Thyroid gland (tissue), 4 donors: ENCODE data around the gene LRP4. TPM values are rescaled to one million over a fixed set of nuclear protein-coding genes. Genes with fewer than 3 reads are reported as not detected.

ENCODE experiments used
- DNase-seq, 2 donors: peaks; one replicate each; pipeline ENCODE4 v3.0.0-alpha.2; 2019
- H3K27ac ChIP-seq, 3 donors: fragments of 200-600 bp; sonication (generic); 1 replicate in 2 of 3; 2 replicates in 1 of 3; pipeline ENCODE4 v1.5.1; 2016 to 2019; ENCODE audit warnings: mild to moderate bottlenecking in 1 of 3, moderate library complexity in 1 of 3
- H3K27me3 ChIP-seq: fragments of 200-600 bp; sonication (generic); one replicate; pipeline ENCODE4 v1.5.1; 2019
- H3K36me3 ChIP-seq, 2 donors: fragments of 200-600 bp; sonication (generic); one replicate each; pipeline ENCODE4 v1.5.1; 2016 to 2019
- H3K4me1 ChIP-seq, 2 donors: fragments of 200-600 bp; sonication (generic); one replicate each; pipeline ENCODE4 v1.5.1; 2017 to 2019
- H3K4me3 ChIP-seq, 3 donors: fragments of 200-600 bp; sonication (generic); replicated peaks in 1 of 3; 1 replicate in 2 of 3; 2 replicates in 1 of 3; pipeline ENCODE4 v1.5.1; 2016; ENCODE audit warnings: mild to moderate bottlenecking in 1 of 3
- H3K9me3 ChIP-seq: fragments of 200-600 bp; sonication (generic); one replicate; pipeline ENCODE4 v1.5.1; 2017
- POLR2A ChIP-seq, 2 donors: fragments of 450-650 bp; IDR thresholded peaks; one replicate each; pipeline ENCODE4 v1.6.1; 2017; ENCODE audit warnings: antibody characterized with exemption in 2 of 2, mild to moderate bottlenecking in 2 of 2, moderate library complexity in 1 of 2
- WGBS, 2 donors: methylation state at CpG; one replicate each; pipeline ENCODE4 v1.1.5; 2017; 5-methylcytosine and 5-hydroxymethylcytosine counted together
- intact Hi-C: fragments of 100-400 bp; cut with DNase I; formaldehyde crosslinking; loops from one replicate; pipeline ENCODE4 v1.15.1; 2023
- total RNA-seq, 4 donors: library from RNA; depleted of rRNA; stranded (reverse); fragments of >200 nt; gene quantifications; one replicate each; pipeline ENCODE4 v1.2.3, GENCODE V29; 2016
- TF ChIP-seq, protein P1 (sequence below), 6 experiments: fragments of 200-600 bp in 3 of 6; fragments of 450-650 bp in 3 of 6; sonication (generic) in 3 of 6; IDR thresholded peaks; one replicate each; pipeline ENCODE4 v1.5.1; 2016 to 2019; ENCODE audit warnings: antibody characterized with exemption in 6 of 6, mild to moderate bottlenecking in 2 of 6, inconsistent platforms in 1 of 6, moderate library complexity in 1 of 6

Gene LRP4
- total RNA-seq, 4 donors from 2014 or later: 2.8 to 10.3 (median 7.4) TPM

GRCh38 chr11:46890665-46891064 is 27.7 kb downstream of the LRP4 start:
- TF ChIP-seq, protein P1, sequence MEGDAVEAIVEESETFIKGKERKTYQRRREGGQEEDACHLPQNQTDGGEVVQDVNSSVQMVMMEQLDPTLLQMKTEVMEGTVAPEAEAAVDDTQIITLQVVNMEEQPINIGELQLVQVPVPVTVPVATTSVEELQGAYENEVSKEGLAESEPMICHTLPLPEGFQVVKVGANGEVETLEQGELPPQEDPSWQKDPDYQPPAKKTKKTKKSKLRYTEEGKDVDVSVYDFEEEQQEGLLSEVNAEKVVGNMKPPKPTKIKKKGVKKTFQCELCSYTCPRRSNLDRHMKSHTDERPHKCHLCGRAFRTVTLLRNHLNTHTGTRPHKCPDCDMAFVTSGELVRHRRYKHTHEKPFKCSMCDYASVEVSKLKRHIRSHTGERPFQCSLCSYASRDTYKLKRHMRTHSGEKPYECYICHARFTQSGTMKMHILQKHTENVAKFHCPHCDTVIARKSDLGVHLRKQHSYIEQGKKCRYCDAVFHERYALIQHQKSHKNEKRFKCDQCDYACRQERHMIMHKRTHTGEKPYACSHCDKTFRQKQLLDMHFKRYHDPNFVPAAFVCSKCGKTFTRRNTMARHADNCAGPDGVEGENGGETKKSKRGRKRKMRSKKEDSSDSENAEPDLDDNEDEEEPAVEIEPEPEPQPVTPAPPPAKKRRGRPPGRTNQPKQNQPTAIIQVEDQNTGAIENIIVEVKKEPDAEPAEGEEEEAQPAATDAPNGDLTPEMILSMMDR (IDR thresholded peaks at IDR 0.05): no peak
- no peak for TF ChIP-seq POLR2A (IDR thresholded peaks at IDR 0.05)
- Histone ChIP-seq H3K36me3 (no peaks in the 10 kb centered on the region), H3K4me1 (peaks cover 0 to 2% of the 10 kb centered on the region in 2 donors), H3K27ac (no peak overlapping the region), H3K27me3 (no peaks in the 10 kb centered on the region), H3K4me3 (no peak overlapping the region), H3K9me3 (no peaks in the 10 kb centered on the region)
- WGBS, 2 donors: 97 to 98% methylated on average over 2 of the region's 2 CpGs
- intact Hi-C loops: no loop called here
- DNase-seq: no peak

DNA sequence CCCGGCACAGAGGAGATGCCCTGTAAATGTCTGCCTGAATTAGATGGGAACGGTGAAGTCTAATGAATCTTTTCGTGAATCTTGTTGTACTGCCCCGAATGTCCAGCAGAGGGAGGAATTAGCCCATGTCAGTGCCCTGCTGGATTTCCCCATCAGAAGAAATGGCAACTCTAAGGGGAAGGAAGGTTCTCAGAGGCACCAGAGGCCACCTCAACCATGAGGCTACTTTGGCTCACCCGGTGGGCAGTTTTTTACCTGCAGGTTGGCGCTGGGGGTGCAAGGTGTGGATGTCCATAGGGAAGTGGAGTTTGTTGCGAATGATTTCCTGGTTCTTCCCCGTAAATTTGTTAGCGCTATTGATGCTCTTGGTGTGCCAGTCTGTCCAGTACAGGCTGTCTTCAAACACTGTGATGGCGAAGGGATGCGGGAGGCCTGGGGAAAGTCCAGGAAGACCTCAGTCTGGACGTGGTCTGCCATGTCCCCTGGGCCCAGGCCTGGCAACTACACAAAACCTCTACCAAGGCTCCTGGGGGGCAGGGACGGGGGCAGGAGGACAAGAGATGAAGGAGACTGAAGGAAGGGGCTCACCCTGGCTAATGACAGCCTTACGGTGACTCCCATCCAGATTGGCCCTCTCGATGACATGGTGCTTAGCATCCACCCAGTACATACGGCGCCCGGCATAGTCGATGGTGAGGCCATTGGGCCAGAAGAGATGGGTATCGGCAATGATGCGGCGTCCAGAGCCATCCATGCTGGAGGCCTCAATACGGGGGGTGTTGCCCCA is 28.5 kb downstream of the LRP4 start:
- Histone ChIP-seq H3K4me3 (no peak overlapping the region), H3K36me3 (no peaks in the 10 kb centered on the region), H3K9me3 (no peaks in the 10 kb centered on the region), H3K27me3 (no peaks in the 10 kb centered on the region), H3K4me1 (no peaks in the 10 kb centered on the region), H3K27ac (no peak overlapping the region)
- DNase-seq: peak; percentile 69 to 75
- intact Hi-C loops: loop anchor here (2.0 to 10.0 kb wide), 2 partner anchors 265 to 465 kb away; partner anchors contain the start of gene MYBPC3
- no peak for TF ChIP-seq POLR2A (IDR thresholded peaks at IDR 0.05)
- TF ChIP-seq, protein P1 (IDR thresholded peaks at IDR 0.05): peak; percentile 71 to 95 (median 84)
- 63 to 67% methylated on average over 22 to 23 of the region's 23 CpGs for WGBS, 2 donors

DNA sequence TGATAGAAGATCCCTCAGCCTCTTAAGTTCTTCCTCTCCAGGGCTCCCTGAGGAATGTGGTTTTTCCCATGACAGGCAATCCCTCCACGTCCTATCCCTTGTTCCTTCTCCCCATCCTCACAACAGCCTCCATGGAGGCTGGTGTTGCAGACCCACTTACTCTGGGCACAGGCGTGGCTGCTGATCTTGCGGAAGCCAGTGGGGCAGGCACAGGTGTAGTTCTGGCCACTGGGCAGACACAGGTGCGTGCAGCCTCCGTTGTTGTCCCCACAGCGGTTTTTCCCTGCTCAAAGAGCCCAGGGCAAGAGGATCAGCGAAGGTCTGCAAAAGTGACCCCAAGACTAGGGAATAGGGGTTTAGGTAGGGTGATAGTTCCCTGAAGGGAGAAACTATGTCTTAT is 29.1 kb downstream of the LRP4 start:
- no peaks in the 10 kb centered on the region for H3K36me3 ChIP-seq
- H3K27ac ChIP-seq: no peak overlapping the region
- no peaks in the 10 kb centered on the region for H3K4me1 ChIP-seq
- DNase-seq: no peak
- no peak overlapping the region for H3K4me3 ChIP-seq
- TF ChIP-seq, protein P1 (IDR thresholded peaks at IDR 0.05): no peak
- TF ChIP-seq POLR2A (IDR thresholded peaks at IDR 0.05): no peak
- no peaks in the 10 kb centered on the region for H3K27me3 ChIP-seq
- no peaks in the 10 kb centered on the region for H3K9me3 ChIP-seq
- intact Hi-C loops: loop anchor here (2.0 to 10.0 kb wide), 2 partner anchors 266 to 466 kb away; partner anchors contain the start of gene MYBPC3
- WGBS, 2 donors: 87 to 88% methylated on average over 7 of the region's 7 CpGs

GRCh38 chr11:46888636-46889035 is 29.7 kb downstream of the LRP4 start:
- no peak for TF ChIP-seq POLR2A (IDR thresholded peaks at IDR 0.05)
- TF ChIP-seq, protein P1 (IDR thresholded peaks at IDR 0.05): no peak
- Histone ChIP-seq H3K4me1 (no peaks in the 10 kb centered on the region), H3K27me3 (no peaks in the 10 kb centered on the region), H3K36me3 (no peaks in the 10 kb centered on the region), H3K9me3 (no peaks in the 10 kb centered on the region), H3K27ac (no peak overlapping the region), H3K4me3 (no peak overlapping the region)
- intact Hi-C loops: loop anchor here (2.0 to 10.0 kb wide), 2 partner anchors 266 to 466 kb away; partner anchors contain the start of gene MYBPC3
- no peak for DNase-seq
- 86 to 90% methylated on average over 5 of the region's 5 CpGs for WGBS, 2 donors

DNA sequence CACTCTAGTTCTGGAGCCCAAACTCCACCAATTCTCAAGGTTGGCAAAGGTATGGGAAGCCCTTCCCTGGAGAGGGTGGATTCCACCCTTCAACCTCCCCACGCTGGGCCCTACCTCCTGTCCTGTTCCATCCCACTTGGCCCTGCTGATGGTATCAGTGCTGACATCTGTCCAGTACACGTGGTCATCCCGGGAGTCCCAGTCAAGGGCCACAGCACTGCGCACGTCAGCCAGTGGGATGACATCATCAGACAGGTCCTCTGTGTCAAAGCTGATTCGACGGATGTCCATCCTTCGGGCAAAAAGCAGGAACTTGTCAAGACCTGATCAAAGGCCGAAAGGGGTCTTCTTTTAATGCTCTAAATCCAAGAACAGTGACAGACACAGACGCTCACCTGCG is 32.1 kb downstream of the LRP4 start:
- H3K9me3 ChIP-seq: no peaks in the 10 kb centered on the region
- H3K27me3 ChIP-seq: no peaks in the 10 kb centered on the region
- no peak for DNase-seq
- H3K4me3 ChIP-seq: no peak overlapping the region
- 88 to 94% methylated on average over 11 of the region's 11 CpGs for WGBS, 2 donors
- no peaks in the 10 kb centered on the region for H3K36me3 ChIP-seq
- TF ChIP-seq, protein P1 (IDR thresholded peaks at IDR 0.05): no peak
- no peak for TF ChIP-seq POLR2A (IDR thresholded peaks at IDR 0.05)
- intact Hi-C loops: loop anchor here (10.0 kb wide), 1 partner anchor 469 kb away; the partner anchor contains the start of gene MYBPC3
- H3K4me1 ChIP-seq: no peaks in the 10 kb centered on the region
- H3K27ac ChIP-seq: no peak overlapping the region
